CMK (cell line): ENCODE measurements around the gene EIF2AK2.

Source experiments
- DNase-seq: peaks from one replicate; pipeline ENCODE4 v3.0.0-alpha.2; 2010; ENCODE audit warnings: low read depth

Gene EIF2AK2

DNA sequence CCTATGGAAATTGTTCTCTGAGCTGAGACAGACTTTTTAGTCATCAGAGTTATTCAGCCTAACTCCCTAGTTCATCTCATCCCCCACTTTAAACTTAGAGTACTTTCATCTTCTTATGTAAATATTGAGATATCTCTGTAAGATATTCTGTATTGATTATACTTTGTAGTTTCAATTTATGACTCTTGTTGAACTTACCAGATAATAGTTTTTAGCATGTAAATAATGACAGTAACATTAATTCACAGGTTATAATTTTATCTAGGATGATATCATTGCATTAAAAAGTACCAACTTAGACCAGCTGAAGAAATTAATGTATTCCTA is 14.8 kb upstream of the EIF2AK2 start:
- no peak for DNase-seq

DNA sequence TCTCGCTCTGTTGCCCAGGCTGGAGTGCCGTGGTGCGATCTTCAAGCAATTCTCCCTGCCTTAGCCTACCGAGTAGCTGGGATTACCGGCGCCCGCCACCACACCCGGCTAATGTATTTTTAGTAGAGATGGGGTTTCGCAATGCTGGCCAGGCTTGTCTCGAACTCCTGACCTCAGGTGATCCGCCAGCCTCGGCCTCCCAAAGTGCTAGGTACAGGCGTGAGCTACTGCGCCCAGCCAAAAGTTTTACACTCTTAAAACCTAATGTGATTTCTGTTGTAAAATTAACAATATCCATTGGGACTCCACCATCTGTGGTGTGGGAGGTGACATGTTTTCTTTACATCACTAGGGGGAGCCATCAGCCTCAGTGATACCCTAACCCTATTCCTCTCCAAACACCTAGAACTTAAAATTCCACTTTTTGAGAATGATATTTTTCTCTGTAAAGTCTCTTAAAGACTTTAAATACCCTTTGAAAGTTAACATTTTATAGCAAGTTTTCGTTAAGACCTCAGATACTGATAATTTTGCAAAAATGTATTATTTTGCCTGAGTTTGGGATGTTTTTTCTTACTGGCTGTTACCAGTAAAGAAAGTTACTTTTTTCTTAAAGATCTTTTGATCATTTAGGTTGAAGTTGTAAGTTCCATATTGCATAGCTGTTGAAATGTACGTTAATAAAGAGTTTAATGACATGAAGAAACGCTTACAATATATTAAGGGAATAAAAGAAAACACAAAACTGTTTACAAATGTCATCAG is 11.6 kb upstream of the EIF2AK2 start:
- DNase-seq, result no peak

DNA sequence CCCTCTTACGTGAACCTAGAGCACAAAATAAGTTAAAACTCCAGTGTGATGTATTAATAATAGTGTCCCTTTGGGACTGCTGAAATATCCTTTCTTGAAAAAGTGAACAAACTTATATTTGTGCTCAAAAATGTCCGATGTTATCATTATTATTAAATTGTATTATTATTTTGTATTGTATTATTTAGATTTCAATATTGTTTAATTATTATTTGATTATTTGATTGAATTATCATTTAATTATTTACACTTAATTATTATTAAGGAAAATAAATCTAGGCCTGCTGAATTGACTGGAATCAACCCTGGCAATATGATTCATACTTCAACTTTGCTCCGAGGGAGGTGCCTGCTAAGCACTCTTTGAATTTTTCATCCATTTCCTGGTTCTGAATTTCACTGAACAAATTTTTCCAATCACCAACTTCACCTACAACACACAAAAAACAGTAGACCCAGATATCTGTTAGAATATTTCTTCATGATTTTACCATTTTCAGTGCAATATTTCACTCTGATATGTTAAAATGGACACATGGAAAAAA is 10.9 kb upstream of the EIF2AK2 start:
- DNase-seq, result no peak

DNA sequence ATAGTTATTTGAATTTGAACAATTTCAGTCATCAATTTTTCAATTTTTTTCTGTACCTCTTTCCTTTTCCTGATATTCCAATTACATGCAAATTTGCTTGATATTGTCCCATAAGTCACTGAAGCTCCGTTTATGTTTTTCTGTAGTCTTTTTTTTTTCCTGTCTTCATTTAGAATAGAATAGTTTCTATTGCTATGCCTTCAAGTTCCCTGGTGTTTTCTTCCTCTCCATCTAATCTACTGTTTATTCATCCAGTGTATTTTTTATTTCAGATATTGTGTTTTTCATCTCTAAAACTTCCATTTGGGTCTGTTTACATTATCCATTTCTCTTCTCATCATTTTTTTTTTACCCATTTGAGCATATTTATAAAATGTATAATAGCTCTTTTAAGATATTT is 8.0 kb upstream of the EIF2AK2 start:
- no peak for DNase-seq

DNA sequence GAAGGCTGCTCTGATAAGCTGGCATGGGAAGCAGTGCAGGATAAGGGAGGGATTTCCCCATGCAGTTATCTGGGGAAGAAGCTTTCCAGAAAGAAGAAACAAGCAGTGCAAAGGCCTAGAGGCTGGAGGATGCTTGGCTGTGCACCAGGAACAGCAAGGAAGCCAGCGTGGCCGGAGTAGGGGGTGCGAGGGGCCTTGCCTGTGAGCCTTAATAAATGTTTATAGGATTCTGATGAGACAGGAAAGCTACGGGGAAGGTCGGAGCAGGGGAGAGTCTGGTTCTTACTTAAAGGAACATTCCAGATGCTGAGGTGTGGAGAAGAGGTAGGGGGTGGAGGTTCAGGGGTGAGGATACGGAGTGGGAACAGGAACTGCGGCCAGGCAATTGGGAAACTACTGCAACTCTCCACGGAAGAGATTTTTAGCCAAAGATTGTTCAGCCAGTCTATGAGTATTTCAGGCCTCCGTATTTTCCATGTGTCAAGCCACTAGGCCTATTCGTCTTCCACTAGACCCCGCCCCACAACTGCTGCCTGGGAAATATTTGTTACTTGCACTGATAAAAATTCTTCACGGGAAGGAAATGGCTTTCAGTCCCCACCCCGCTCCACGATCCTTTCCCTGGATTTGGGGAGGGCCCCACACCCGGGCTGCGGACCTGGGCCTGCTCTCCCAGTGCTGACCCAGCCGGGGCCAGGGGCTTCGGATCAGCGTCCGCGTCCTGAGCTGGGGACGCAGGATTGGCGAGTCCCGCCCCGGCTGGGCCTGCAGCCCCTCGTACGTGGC is 516 bp downstream of the EIF2AK2 start:
- no peak for DNase-seq

DNA sequence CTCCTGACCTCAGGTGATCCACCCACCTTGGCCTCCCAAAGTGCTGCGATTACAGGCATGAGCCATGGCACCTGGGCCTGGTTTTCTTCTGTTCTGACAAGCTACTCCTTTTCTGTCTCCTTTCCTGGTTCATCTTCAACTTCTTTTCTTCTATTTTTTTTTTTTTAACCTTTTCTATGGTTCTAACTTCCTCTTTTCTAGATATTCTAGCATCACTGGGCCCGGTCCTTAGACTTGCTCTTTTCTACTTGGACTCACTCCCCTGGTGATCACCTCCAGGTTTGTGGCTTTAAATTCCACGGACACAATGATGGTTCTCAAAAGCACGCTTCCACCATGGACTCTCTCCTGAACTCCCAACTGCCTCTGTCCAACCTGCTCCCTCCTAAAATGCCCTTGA is 2.0 kb downstream of the EIF2AK2 start:
- no peak for DNase-seq

DNA sequence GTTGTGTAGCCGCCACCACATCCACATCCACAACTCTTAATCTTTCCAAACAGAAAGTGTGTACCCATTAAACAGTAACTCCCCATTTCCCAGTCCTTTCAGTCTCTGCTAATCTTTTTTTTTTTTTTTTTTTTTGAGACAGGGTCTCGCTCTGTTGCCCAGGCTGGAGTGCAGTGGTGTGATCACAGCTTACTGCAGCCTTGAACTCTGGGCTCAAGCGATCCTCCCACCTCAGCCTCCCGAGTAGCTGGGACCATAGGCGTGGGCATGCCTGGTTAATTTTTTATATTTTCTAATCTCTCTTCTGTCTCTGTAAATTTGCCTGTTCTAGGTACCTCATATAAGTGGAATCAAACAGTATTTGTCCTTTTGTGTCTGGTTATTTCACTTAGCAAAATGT is 3.6 kb downstream of the EIF2AK2 start:
- no peak for DNase-seq

DNA sequence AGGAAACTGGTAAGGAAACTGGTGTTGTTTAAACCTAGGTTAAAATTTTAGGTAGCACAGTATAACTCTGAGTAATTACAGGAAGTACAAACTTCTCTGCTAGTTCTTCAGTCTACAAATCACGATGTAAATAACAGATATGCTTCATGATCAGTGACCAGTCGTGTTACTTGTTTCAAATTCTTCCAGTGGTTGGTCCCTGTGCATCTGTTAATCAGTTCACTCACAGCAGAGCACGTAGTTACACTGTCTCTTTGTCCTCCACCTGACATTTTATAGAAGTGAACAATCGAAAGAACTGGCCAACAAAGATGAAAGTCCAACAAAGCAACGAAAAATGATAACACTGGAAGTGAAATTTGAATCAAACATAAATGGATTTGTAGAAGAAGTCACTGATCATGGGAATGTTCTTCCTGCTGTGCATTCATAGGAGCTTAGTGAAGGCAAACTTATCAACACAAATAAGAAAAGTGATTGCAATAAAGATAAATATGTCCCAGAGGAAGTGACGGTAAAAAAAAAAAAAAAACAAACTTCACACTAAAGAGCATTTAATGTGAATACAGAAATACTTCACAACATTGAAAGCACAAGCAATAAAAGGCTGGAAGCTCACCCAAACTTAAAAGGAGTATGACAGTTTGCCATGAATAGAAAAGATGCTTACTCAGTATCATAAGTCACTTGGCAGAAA is 7.0 kb downstream of the EIF2AK2 start:
- DNase-seq, result no peak

DNA sequence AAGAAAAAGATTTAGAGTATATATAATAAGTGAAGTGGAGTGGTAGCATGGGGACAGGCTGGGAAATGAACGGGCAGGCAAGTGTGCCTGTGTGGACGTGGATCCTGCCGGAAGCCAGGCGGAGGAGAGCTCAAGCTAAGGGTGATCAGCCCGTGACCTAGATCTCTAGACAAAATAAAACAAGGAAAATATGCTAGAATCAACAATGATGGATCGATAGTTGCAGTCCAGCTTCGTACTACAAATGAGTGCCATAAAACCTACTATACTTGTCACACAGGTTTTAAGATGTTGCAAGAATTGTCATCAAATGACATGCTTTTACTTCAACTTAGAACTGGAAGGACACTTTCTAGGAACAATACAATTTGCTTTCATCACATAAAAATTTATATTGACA is 8.5 kb downstream of the EIF2AK2 start:
- no peak for DNase-seq

DNA sequence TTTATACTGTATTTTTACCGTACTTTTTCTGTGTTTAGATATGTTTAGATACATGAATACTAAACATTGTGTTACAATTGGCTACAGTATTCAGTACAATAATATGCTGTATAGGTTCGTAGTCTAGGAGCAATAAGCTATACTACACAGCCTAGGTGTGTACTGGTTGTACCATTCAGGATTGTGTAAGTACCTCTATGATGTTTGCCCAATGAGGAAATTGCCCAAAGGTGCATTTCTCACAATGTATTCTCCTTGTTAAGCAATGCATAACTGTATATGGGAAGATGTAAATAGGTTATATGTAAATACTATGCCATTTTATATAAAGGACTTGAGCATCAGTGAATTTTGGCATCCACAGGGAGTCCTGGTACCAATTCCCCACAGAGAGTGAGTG is 10.7 kb downstream of the EIF2AK2 start:
- DNase-seq, result no peak

DNA sequence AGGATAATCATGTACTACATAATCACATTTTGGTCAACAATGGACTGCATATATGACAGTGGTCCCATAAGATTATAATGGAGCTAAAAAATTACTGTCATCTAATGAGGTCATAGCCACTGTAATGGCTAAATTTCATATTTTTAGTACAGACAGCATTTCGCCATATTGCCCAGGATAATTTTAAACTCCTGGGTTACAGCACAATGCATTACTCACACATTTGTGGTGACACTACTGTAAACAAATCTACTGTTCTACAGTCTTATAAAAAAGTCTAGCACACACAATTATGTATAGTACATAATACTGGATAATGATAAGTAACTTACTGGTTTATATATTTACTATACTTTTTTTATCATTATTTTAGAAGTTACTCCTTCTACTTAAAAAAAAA is 12.8 kb downstream of the EIF2AK2 start:
- DNase-seq, result no peak

DNA sequence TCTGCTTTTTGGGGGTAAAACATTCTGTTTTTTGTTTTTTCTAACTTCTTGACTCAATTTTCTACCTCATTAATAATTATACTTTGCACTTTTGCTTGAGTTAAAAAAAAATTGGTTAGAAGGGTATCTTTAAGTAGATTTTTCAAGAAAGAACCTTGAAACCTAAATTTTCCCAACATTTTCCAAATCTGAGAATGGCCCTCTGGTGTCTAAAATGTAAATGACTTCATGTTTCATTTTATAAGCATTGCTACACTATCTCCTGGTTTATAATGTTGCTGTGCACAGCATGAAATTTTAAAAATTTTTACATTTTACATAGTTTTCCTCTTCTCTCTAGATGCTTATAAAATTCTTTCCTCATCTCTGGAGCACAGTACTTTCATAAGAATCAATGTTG is 14.2 kb downstream of the EIF2AK2 start:
- DNase-seq, result no peak

DNA sequence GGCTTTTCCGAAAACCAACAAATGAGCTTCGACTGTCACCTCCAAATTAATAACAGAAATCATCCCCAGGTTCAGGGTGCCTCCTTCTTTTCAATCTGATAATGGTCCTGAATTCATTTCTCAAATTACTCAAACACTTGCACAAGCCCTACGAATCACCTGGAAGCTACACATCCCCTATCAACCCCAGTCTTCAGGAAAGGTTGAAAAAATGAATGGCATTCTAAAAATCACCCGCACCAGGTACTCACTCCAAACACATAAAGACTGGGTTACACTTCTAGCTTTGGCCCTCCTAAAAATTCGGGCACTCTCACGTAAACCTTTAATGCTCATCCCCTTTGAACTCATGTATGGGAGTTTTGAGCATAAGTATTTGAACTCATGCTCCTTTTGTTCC is 23.9 kb downstream of the EIF2AK2 start:
- no peak for DNase-seq

DNA sequence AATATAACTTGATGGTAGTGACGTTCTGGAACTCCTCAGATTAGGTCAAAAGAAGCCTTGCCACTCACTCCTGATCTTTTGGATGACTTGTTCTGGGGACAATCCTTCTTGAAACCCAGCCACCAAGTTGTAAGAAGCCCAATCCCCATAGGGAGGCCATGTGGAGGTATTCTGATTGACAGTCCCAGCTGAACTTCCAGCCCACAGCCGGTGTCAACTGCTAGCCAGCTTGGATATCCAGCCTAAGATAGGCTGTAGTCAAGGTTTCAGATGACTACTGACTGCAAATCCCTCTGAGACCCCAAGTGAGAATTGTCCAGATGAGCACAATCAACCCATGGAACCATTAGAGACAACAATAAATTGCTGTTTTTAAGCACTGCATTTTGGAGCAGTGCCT is 31.4 kb downstream of the EIF2AK2 start:
- no peak for DNase-seq

DNA sequence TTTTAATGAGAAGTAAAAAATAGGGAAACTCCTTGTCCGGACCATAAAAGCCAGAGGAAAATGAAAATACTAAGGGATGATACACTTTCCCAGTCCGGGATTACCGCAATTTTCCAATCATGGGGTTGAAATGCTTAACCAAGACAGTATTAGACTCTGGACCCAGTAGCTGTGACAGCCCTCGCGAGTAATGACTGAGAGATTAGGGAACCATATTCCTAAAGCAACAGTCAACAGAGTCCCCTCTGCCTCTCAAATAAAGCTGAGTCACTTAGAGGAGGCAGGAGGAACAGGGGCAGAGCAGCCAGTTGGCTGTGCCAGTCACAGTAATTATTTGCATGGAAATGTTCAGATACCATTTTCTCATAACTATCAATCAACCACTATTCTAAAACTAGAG is 37.6 kb downstream of the EIF2AK2 start:
- no peak for DNase-seq

DNA sequence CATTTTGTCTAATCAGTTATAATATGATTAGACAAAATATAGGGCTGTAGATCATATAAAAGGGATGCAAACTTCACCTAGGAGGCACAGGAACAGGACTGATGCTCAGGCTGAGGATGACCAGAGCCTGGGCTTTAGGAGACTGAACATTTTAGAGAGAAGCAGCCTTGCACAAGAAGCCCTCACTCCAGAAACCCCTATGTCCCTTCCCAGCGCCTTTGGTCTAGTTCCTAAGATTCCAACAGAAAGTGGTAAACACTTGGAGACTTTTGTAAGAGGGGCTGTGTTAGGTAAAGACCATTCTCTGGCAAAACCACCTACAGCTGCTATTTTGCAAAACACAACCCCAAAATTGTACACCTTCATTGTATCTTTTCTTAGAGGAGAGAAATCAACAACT is 39.2 kb downstream of the EIF2AK2 start:
- DNase-seq, result no peak

DNA sequence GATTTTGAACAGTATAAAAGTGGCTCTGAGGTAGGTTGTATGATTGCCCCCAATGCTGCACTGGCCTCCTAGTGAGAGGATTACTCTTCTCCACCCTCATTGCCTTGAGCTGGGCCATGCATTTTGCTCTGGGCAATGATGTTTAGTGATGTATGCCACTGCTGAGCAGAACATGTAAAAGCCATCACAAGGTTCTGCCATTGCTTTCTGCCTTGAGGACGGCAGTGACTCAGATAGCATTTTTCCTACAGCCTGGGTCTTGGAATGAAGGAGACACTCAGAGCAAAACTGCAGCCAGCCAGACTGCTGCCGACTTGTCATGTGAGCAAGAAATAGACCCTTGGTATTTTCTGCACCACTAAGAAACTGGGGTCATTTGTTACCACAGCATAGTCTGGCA is 44.8 kb downstream of the EIF2AK2 start:
- DNase-seq, result no peak

DNA sequence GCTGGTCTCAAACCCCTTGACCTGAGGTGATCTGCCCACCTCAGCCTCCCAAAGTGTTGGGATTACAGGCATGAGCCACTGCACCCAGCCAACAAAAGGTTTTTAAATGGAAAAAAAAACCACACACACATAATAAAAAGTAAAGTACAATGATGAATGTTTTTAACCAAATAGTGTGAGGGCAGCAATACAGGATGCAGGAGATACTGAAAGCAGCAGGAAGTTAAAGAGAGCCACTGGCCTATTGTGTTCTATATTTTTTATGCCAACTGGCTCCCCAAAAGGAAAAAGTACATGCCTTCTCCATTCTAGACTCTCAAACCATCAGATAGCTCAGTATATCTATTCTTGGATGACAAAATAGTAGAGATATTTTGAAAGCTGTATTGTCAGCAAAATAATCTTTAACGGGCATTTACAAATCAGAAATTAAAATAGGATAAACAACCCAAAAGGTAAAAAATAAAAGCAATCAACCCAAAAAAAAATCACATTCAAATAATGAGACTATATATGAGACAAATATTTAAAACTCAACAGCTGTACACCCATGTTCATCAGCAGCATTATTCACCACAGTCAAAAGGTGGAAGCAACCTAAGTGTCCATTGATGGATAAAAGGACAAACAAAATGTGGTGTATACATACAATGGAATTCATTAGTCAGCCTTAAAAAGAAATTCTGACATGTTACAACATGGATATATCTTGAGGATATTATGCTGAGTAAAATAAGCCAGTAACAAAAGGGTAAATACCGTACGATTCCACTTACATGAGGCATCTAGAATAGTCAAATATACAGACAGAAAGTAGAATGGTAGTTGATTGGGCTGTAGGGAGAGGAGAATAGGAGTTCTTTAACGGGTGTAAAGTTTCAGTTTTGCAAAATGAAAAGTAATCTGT is 46.2 kb downstream of the EIF2AK2 start:
- DNase-seq, result no peak

DNA sequence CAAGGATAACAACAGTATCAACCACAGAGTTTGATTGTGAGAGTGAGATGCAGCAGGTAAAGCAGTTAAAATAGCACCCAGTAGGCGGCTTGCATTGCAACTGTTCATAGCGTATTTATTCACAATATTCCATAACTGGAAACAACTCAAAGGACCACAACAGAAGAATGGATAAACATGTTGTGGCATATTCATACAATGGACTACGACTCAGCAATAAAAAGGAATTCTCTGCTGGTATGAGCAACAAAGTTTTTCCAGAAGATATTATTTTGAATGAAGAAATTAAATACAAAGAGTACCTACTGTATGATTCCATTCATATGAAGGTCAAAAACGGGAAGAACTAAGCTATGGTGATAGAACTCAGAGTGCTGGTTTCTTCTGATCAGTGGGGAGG is 47.3 kb downstream of the EIF2AK2 start:
- no peak for DNase-seq

DNA sequence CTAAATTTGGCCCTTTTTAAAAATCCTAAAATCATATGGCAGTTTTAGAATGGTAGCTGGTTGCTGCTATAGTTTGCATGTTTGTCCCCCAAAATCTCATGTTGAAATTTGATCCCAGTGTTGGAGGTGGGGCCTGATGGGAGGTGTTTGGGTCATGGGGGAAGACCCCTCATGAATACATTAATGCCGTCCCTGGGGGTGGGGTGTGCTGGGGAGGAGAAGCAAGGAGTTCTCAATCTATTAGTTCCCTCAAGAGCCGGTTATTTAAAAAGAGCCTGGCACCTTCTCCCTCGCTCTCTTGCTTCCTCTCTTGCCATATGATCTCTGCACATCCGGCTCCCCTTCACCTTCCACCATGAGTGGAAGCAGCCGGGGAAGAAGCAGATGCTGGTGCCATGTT is 51.6 kb downstream of the EIF2AK2 start:
- DNase-seq, result no peak

DNA sequence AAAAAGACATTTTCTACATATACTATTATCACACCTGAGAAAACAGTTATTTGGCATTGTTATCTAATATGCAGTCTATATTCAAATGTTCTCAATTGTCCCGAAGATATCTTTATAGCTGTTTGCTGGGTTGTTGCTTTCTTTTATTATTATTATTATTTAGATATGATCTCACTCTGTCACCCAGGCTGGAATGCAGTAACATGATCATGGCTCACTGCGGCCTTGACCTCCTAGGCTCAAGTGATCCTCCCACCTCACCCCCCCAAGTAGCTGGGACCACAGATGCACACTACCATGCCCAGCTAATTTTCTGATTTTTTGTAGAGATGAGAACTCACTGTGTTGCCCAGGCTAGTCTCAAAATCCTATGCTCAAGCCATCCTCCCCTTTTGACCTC is 52.6 kb downstream of the EIF2AK2 start:
- no peak for DNase-seq

DNA sequence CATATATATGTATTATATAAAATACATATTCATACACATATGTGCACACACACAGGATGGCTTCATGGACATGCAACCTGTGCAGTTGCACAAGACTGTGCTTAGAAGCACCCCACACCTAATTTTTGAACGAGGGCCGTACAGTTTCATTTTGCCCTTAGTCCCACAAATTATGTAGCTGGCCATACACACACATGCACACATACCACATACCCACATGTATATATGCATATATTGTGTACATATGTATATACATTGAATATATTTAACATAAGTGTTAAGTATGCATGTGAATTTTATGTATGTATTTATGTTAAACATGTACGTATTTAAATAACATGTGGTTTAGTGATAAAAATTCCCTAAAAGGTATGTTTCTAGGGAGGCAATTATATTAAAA is 54.2 kb downstream of the EIF2AK2 start:
- DNase-seq, result no peak
